ENCODE results near the gene SCART1.

Gene SCART1

GRCh38 chr10:133471300-133472109 is 17.8 kb downstream of the SCART1 start:
- no peak for TF ChIP-seq REST (IDR thresholded peaks at IDR 0.05; ENCODE audit: low read depth)
- no peak for TF ChIP-seq TAF1 (IDR thresholded peaks at IDR 0.05; ENCODE audit: low read depth)
- no peak for TF ChIP-seq CREB1 (IDR thresholded peaks at IDR 0.05; ENCODE audit: low read depth)
- no peak for TF ChIP-seq RAD21 (IDR thresholded peaks at IDR 0.05; ENCODE audit: low read depth)
- TF ChIP-seq NFIC (IDR thresholded peaks at IDR 0.05), result no peak
- TF ChIP-seq CEBPB (IDR thresholded peaks at IDR 0.05), result no peak
- TF ChIP-seq TCF12 (IDR thresholded peaks at IDR 0.05; ENCODE audit: low read depth), result no peak
- TF ChIP-seq ZBTB7A (IDR thresholded peaks at IDR 0.05; ENCODE audit: low read depth), result no peak
- TF ChIP-seq, protein P1, sequence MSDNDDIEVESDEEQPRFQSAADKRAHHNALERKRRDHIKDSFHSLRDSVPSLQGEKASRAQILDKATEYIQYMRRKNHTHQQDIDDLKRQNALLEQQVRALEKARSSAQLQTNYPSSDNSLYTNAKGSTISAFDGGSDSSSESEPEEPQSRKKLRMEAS (IDR thresholded peaks at IDR 0.05), result no peak
- TF ChIP-seq FOXM1 (IDR thresholded peaks at IDR 0.05; ENCODE audit: borderline replicate concordance, low read depth), result no peak
- TF ChIP-seq TEAD4 (IDR thresholded peaks at IDR 0.05), result no peak
- no peak for TF ChIP-seq YY1 (IDR thresholded peaks at IDR 0.05; ENCODE audit: low read depth)
- TF ChIP-seq EGR1 (IDR thresholded peaks at IDR 0.05), result no peak
- no peak for TF ChIP-seq EP300 (IDR thresholded peaks at IDR 0.05; ENCODE audit: borderline replicate concordance)
- TF ChIP-seq, protein P2, sequence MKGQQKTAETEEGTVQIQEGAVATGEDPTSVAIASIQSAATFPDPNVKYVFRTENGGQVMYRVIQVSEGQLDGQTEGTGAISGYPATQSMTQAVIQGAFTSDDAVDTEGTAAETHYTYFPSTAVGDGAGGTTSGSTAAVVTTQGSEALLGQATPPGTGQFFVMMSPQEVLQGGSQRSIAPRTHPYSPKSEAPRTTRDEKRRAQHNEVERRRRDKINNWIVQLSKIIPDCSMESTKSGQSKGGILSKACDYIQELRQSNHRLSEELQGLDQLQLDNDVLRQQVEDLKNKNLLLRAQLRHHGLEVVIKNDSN (IDR thresholded peaks at IDR 0.05), result no peak

DNA sequence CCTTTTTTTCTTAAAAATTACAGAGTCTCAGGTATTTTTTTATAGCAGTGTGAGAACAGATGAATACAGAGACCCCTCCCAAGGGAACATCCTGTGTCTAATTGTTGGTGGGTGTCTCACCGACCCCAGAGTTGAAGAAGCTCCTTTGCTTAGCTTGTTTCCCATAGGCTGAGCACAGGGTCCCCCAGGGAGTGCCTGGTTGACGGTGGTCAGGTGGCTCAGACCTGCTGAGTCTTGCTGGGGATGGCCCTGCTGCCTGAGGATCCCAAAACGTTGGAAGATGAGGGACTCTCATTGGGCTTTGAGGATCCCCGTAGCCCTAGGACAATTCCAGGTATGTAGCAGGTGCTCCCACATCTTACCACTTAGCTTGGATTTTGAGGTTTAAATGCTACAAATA is 19.5 kb downstream of the SCART1 start:
- no peak for TF ChIP-seq EP300 (IDR thresholded peaks at IDR 0.05; ENCODE audit: borderline replicate concordance)
- no peak for TF ChIP-seq ZBTB7A (IDR thresholded peaks at IDR 0.05; ENCODE audit: low read depth)
- no peak for TF ChIP-seq NFIC (IDR thresholded peaks at IDR 0.05)
- TF ChIP-seq RAD21 (IDR thresholded peaks at IDR 0.05; ENCODE audit: low read depth), result no peak
- no peak for TF ChIP-seq YY1 (IDR thresholded peaks at IDR 0.05; ENCODE audit: low read depth)
- TF ChIP-seq CREB1 (IDR thresholded peaks at IDR 0.05; ENCODE audit: low read depth), result no peak
- no peak for TF ChIP-seq TEAD4 (IDR thresholded peaks at IDR 0.05)
- TF ChIP-seq TAF1 (IDR thresholded peaks at IDR 0.05; ENCODE audit: low read depth), result no peak
- no peak for TF ChIP-seq TCF12 (IDR thresholded peaks at IDR 0.05; ENCODE audit: low read depth)
- no peak for TF ChIP-seq REST (IDR thresholded peaks at IDR 0.05; ENCODE audit: low read depth)
- TF ChIP-seq, protein P1 (IDR thresholded peaks at IDR 0.05), result no peak
- TF ChIP-seq FOXM1 (IDR thresholded peaks at IDR 0.05; ENCODE audit: borderline replicate concordance, low read depth), result no peak
- TF ChIP-seq CEBPB (IDR thresholded peaks at IDR 0.05), result no peak
- no peak for TF ChIP-seq EGR1 (IDR thresholded peaks at IDR 0.05)
- TF ChIP-seq, protein P2 (IDR thresholded peaks at IDR 0.05), result no peak

DNA sequence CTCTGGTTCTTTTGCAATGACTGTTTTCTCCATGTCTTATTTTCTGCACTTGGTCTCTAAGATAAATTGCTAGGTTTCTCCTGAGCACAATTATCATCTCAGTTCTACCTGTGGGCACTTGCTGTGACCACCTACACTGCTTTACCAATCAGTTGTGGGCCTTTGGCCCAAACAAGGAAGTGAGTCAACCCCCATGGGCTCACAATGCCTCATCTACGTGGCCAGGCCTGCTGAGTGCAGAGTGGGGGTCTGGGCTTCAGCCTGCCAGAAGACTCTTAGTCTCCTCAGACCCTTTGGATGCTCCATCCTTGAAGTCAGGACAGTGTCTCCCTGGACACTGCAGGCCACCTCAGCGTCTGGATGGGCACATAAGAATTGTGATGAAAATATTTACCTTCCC is 20.3 kb downstream of the SCART1 start:
- TF ChIP-seq CEBPB (IDR thresholded peaks at IDR 0.05) (no peak), TAF1 (IDR thresholded peaks at IDR 0.05; ENCODE audit: low read depth) (no peak), YY1 (IDR thresholded peaks at IDR 0.05; ENCODE audit: low read depth) (no peak), EGR1 (IDR thresholded peaks at IDR 0.05) (no peak), RAD21 (IDR thresholded peaks at IDR 0.05; ENCODE audit: low read depth) (no peak), CREB1 (IDR thresholded peaks at IDR 0.05; ENCODE audit: low read depth) (no peak), TEAD4 (IDR thresholded peaks at IDR 0.05) (no peak), TCF12 (IDR thresholded peaks at IDR 0.05; ENCODE audit: low read depth) (no peak), REST (IDR thresholded peaks at IDR 0.05; ENCODE audit: low read depth) (no peak), FOXM1 (IDR thresholded peaks at IDR 0.05; ENCODE audit: borderline replicate concordance, low read depth) (no peak), NFIC (IDR thresholded peaks at IDR 0.05) (no peak), EP300 (IDR thresholded peaks at IDR 0.05; ENCODE audit: borderline replicate concordance) (no peak), ZBTB7A (IDR thresholded peaks at IDR 0.05; ENCODE audit: low read depth) (no peak)
- TF ChIP-seq, protein P1 (IDR thresholded peaks at IDR 0.05), result no peak
- TF ChIP-seq, protein P2 (IDR thresholded peaks at IDR 0.05), result no peak
